HEK293 (cell line): ENCODE measurements around the gene USP19.

ENCODE experiments used
- CTCF ChIA-PET: fragments of 350-600 bp; formaldehyde crosslinking; extraction: SDS; loops from one replicate; lab custom pipeline; 2021; ENCODE audit warnings: antibody characterized with exemption; lab: Yijun Ruan, JAX
- POLR2A ChIA-PET: fragments of 300-600 bp; formaldehyde crosslinking; extraction: SDS; loops from one replicate; lab custom pipeline; 2020; ENCODE audit warnings: antibody characterized with exemption, inconsistent platforms; lab: Yijun Ruan, JAX
- H3K27ac ChIP-seq: fragments of 200-500 bp; sonication (Bioruptor generic); 2 replicates; pipeline ENCODE4 v1.5.1; 2014; ENCODE audit warnings: low read depth, low read length, control low read depth, inconsistent platforms; ENCODE audit errors: extremely low read depth
- H3K36me3 ChIP-seq, 2 experiments: fragments of 200-500 bp in 1 of 2; sonication (Bioruptor generic) in 1 of 2; 1 replicate in 1 of 2; 2 replicates in 1 of 2; pipeline ENCODE4 v1.5.1; 2014 to 2017; ENCODE audit warnings: inconsistent platforms in 2 of 2, low read length in 2 of 2; ENCODE audit not compliant: control insufficient read depth in 2 of 2, insufficient read depth in 1 of 2
- H3K4me1 ChIP-seq: fragments of 200-500 bp; sonication (Bioruptor generic); 2 replicates; pipeline ENCODE4 v1.5.1; 2014; ENCODE audit warnings: mild to moderate bottlenecking, low read length, inconsistent platforms; ENCODE audit not compliant: control insufficient read depth, insufficient read depth
- H3K4me3 ChIP-seq: 2 replicates; pipeline ENCODE4 v1.5.1; 2011; ENCODE audit warnings: low read depth, mild to moderate bottlenecking, control low read depth, low read length, moderate library complexity
- H3K9me3 ChIP-seq: fragments of 200-500 bp; sonication (Bioruptor generic); 2 replicates; pipeline ENCODE4 v1.5.1; 2014; ENCODE audit warnings: low read depth, low read length, inconsistent platforms; ENCODE audit not compliant: control insufficient read depth, insufficient read depth
- BCL11A ChIP-seq: fragments of 450-650 bp; formaldehyde crosslinking; IDR thresholded peaks from 2 replicates; pipeline ENCODE4 v1.5.1; 2016; ENCODE audit warnings: low read depth, missing biosample characterization, missing genetic modification characterization
- GLIS1 ChIP-seq: fragments of 450-650 bp; formaldehyde crosslinking; IDR thresholded peaks from 2 replicates; pipeline ENCODE4 v1.5.1; 2016; ENCODE audit warnings: missing biosample characterization, missing genetic modification characterization
- KLF9 ChIP-seq: fragments of 450-650 bp; formaldehyde crosslinking; IDR thresholded peaks from 2 replicates; pipeline ENCODE4 v1.5.1; 2016; ENCODE audit warnings: missing biosample characterization, missing genetic modification characterization, low read depth
- PRDM10 ChIP-seq: fragments of 450-650 bp; formaldehyde crosslinking; IDR thresholded peaks from 2 replicates; pipeline ENCODE4 v1.5.1; 2016; ENCODE audit warnings: missing biosample characterization, missing genetic modification characterization
- ZBTB11 ChIP-seq: fragments of 450-650 bp; formaldehyde crosslinking; conservative IDR thresholded peaks from 2 replicates; pipeline ENCODE4 v1.5.1; 2016; ENCODE audit warnings: low read depth, missing biosample characterization, missing genetic modification characterization
- ZBTB17 ChIP-seq: fragments of 450-650 bp; formaldehyde crosslinking; IDR thresholded peaks from 2 replicates; pipeline ENCODE4 v1.5.1; 2016; ENCODE audit warnings: missing biosample characterization, missing genetic modification characterization
- ZBTB20 ChIP-seq: fragments of 450-650 bp; formaldehyde crosslinking; IDR thresholded peaks from 2 replicates; pipeline ENCODE4 v1.5.1; 2016; ENCODE audit warnings: missing biosample characterization, missing genetic modification characterization
- ZBTB44 ChIP-seq: fragments of 450-650 bp; IDR thresholded peaks from 2 replicates; pipeline ENCODE4 v1.5.1; 2018; ENCODE audit warnings: missing biosample characterization, mild to moderate bottlenecking, missing genetic modification characterization
- ZFHX2 ChIP-seq: fragments of 450-650 bp; formaldehyde crosslinking; conservative IDR thresholded peaks from 2 replicates; pipeline ENCODE4 v1.5.1; 2016; ENCODE audit warnings: missing biosample characterization, missing genetic modification characterization
- ZIC2 ChIP-seq: fragments of 450-650 bp; formaldehyde crosslinking; IDR thresholded peaks from 2 replicates; pipeline ENCODE4 v1.5.1; 2016; ENCODE audit warnings: missing biosample characterization, missing genetic modification characterization
- ZNF138 ChIP-seq: fragments of 450-650 bp; formaldehyde crosslinking; IDR thresholded peaks from 2 replicates; pipeline ENCODE4 v1.5.1; 2016; ENCODE audit warnings: missing biosample characterization, missing genetic modification characterization, borderline replicate concordance
- ZNF239 ChIP-seq: fragments of 450-650 bp; formaldehyde crosslinking; IDR thresholded peaks from 2 replicates; pipeline ENCODE4 v1.5.1; 2016; ENCODE audit warnings: missing biosample characterization, missing genetic modification characterization
- ZNF350 ChIP-seq: fragments of 450-650 bp; formaldehyde crosslinking; IDR thresholded peaks from 2 replicates; pipeline ENCODE4 v1.5.0; 2017; ENCODE audit warnings: missing biosample characterization, mild to moderate bottlenecking, missing genetic modification characterization
- ZNF514 ChIP-seq: fragments of 450-650 bp; formaldehyde crosslinking; IDR thresholded peaks from 2 replicates; pipeline ENCODE4 v1.5.1; 2016; ENCODE audit warnings: missing biosample characterization, missing genetic modification characterization
- ZNF610 ChIP-seq: fragments of 450-650 bp; formaldehyde crosslinking; IDR thresholded peaks from 2 replicates; pipeline ENCODE4 v1.5.1; 2016; ENCODE audit warnings: missing biosample characterization, missing genetic modification characterization, borderline replicate concordance
- ZNF654 ChIP-seq: fragments of 450-650 bp; formaldehyde crosslinking; IDR thresholded peaks from 2 replicates; pipeline ENCODE4 v1.5.1; 2016; ENCODE audit warnings: low read depth, missing biosample characterization, missing genetic modification characterization
- TF ChIP-seq, protein P1 (sequence below): fragments of 450-650 bp; formaldehyde crosslinking; optimal IDR thresholded peaks from 2 replicates; pipeline ENCODE3; 2016; ENCODE audit warnings: missing biosample characterization, mild to moderate bottlenecking, missing genetic modification characterization
- TF ChIP-seq, protein P2 (sequence below): fragments of 450-650 bp; formaldehyde crosslinking; IDR thresholded peaks from 2 replicates; pipeline ENCODE4 v1.5.1; 2016; ENCODE audit warnings: missing biosample characterization, missing genetic modification characterization, low read depth

Gene USP19, protein sequence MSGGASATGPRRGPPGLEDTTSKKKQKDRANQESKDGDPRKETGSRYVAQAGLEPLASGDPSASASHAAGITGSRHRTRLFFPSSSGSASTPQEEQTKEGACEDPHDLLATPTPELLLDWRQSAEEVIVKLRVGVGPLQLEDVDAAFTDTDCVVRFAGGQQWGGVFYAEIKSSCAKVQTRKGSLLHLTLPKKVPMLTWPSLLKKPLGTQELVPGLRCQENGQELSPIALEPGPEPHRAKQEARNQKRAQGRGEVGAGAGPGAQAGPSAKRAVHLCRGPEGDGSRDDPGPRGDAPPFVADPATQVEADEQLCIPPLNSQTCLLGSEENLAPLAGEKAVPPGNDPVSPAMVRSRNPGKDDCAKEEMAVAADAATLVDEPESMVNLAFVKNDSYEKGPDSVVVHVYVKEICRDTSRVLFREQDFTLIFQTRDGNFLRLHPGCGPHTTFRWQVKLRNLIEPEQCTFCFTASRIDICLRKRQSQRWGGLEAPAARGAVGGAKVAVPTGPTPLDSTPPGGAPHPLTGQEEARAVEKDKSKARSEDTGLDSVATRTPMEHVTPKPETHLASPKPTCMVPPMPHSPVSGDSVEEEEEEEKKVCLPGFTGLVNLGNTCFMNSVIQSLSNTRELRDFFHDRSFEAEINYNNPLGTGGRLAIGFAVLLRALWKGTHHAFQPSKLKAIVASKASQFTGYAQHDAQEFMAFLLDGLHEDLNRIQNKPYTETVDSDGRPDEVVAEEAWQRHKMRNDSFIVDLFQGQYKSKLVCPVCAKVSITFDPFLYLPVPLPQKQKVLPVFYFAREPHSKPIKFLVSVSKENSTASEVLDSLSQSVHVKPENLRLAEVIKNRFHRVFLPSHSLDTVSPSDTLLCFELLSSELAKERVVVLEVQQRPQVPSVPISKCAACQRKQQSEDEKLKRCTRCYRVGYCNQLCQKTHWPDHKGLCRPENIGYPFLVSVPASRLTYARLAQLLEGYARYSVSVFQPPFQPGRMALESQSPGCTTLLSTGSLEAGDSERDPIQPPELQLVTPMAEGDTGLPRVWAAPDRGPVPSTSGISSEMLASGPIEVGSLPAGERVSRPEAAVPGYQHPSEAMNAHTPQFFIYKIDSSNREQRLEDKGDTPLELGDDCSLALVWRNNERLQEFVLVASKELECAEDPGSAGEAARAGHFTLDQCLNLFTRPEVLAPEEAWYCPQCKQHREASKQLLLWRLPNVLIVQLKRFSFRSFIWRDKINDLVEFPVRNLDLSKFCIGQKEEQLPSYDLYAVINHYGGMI (N-terminal part only)

DNA sequence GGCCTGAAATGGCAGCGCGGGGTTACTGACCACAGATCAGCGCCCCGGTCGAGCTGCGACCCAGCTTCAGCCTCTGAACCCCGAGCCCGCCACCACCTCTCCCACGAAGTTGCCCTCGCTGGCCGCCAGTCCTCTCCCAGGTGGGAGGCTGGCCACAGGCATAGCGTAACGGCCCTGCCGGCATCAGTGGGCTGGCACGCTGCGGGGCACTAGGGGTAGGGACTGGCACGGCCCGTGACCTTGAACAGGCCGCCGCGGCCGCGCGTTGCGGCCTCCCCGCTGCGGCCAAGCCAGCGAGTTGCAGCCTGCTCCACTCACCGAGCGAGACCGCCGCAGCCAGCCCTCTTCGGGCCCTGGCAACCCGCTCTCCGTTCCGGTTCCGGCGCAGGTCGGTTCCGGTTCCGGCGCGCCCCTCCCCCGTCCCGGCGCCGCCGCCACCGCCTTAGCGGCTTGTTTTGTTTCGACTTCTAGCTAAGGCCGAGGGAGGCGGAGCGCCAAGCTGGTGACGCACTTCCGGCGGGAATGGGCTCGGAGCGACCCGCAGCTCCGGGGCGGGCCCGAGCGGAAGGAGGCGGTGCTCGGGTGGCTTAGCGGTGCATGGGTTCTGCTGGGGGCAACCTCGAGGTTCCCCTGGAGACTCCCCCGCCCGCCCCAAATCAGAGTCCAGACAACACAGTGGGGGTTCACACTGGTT is at the start of gene USP19:
Gene USP19 (minus strand): TSS at position 386 of the 694 bp plus-strand sequence. CDS start 1,678 bp downstream, outside the sequence.
- CTCF ChIA-PET = interaction anchor here (0.8 to 1.0 kb wide), 2 partner anchors 36 to 50 kb away, joined by 3 to 4 read pairs; no protein-coding TSS in a partner anchor
- H3K36me3 ChIP-seq = peaks cover 13 to 84% of the 10 kb centered on the region in 2 experiments; a peak in 2 of 3 replicates
- H3K4me3 ChIP-seq = peak within 1 kb of the TSS; percentile 99
- H3K27ac ChIP-seq = peak within 1 kb of the TSS; percentile 69
- H3K9me3 ChIP-seq = no peaks in the 10 kb centered on the region
- H3K4me1 ChIP-seq = peaks cover 6% of the 10 kb centered on the region; the same call in 1 of the 2 replicates
- POLR2A ChIA-PET = interaction anchor here (0.6 to 2.8 kb wide), 14 partner anchors 9 to 489 kb away, joined by 3 to 31 read pairs (median 4); partner anchors contain the start of genes IMPDH2, LAMB2, QARS1 and QRICH1
- TF ChIP-seq, protein P1, sequence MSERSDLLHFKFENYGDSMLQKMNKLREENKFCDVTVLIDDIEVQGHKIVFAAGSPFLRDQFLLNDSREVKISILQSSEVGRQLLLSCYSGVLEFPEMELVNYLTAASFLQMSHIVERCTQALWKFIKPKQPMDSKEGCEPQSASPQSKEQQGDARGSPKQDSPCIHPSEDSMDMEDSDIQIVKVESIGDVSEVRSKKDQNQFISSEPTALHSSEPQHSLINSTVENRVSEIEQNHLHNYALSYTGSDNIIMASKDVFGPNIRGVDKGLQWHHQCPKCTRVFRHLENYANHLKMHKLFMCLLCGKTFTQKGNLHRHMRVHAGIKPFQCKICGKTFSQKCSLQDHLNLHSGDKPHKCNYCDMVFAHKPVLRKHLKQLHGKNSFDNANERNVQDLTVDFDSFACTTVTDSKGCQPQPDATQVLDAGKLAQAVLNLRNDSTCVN (tag by site-specific recombination) = peak; percentile 59
- TF ChIP-seq ZBTB20 (tag by site-specific recombination) (peak; percentile 37; the same call in 1 of the 2 replicates), KLF9 (tag by site-specific recombination) (0 out of 2 replicates have a peak, but pooled peaks have one; percentile 44), ZNF654 (tag by site-specific recombination) (no peak), ZBTB17 (tag by site-specific recombination) (peak; percentile 42; the same call in 1 of the 2 replicates), ZNF350 (no peak), GLIS1 (tag by site-specific recombination) (peak; percentile 68), ZNF138 (tag by site-specific recombination) (no peak), ZIC2 (tag by site-specific recombination) (peak; percentile 21; the same call in 1 of the 2 replicates), ZNF514 (no peak), ZNF239 (tag by site-specific recombination) (no peak), PRDM10 (tag by site-specific recombination) (no peak), ZNF610 (tag by site-specific recombination) (no peak), ZFHX2 (no peak; the same call in 1 of the 2 replicates), ZBTB11 (tag by site-specific recombination) (peak; percentile 96), ZBTB44 (tag by site-specific recombination) (no peak), BCL11A (tag by site-specific recombination) (no peak)
- TF ChIP-seq, protein P2, sequence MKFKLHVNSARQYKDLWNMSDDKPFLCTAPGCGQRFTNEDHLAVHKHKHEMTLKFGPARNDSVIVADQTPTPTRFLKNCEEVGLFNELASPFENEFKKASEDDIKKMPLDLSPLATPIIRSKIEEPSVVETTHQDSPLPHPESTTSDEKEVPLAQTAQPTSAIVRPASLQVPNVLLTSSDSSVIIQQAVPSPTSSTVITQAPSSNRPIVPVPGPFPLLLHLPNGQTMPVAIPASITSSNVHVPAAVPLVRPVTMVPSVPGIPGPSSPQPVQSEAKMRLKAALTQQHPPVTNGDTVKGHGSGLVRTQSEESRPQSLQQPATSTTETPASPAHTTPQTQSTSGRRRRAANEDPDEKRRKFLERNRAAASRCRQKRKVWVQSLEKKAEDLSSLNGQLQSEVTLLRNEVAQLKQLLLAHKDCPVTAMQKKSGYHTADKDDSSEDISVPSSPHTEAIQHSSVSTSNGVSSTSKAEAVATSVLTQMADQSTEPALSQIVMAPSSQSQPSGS (tag by site-specific recombination) = no peak
